Activated T-cell treated with anti-CD3 and anti-CD28 coated beads for 48 hours (primary cell): ENCODE measurements around the gene C10orf67.
"Not testable (repeated sequence)": the region's sequence is repeated elsewhere in the genome, so short reads cannot be mapped to it uniquely, and the experiment has no call there.

Source experiments
- DNase-seq: peaks from one replicate; pipeline ENCODE4 v3.0.0-alpha.2; 2020; ENCODE audit warnings: low read depth

The C10orf67 gene

GRCh38 chr10:23270531-23270930, 74.1 kb downstream of the C10orf67 start:
- no peak for DNase-seq

- DNase-seq = no peak
These were observed 81.0 kb downstream of the C10orf67 start for GRCh38 chr10:23263441-23264164.

GRCh38 chr10:23262928-23263327, 81.7 kb downstream of the C10orf67 start:
- no peak for DNase-seq

- no peak for DNase-seq
These were observed 86.1 kb downstream of the C10orf67 start for GRCh38 chr10:23258516-23258915.

GRCh38 chr10:23253780-23254179, 90.8 kb downstream of the C10orf67 start:
- no peak for DNase-seq

GRCh38 chr10:23252859-23253258, 91.7 kb downstream of the C10orf67 start:
- DNase-seq = not testable (repeated sequence)

- not testable (repeated sequence) for DNase-seq
These were observed 102.8 kb downstream of the C10orf67 start for GRCh38 chr10:23241779-23242178.

- DNase-seq = no peak
These were observed 106.6 kb downstream of the C10orf67 start for GRCh38 chr10:23238015-23238414.

GRCh38 chr10:23230582-23230981, 114.0 kb downstream of the C10orf67 start:
- no peak for DNase-seq

GRCh38 chr10:23217471-23217870, 127.1 kb downstream of the C10orf67 start:
- no peak for DNase-seq

- DNase-seq = no peak
These were observed 138.5 kb downstream of the C10orf67 start for GRCh38 chr10:23205972-23206642.

GRCh38 chr10:23204773-23205172, 139.8 kb downstream of the C10orf67 start:
- DNase-seq = no peak

GRCh38 chr10:23203369-23204325, 140.9 kb downstream of the C10orf67 start:
- DNase-seq = no peak

- no peak for DNase-seq
These were observed 141.8 kb downstream of the C10orf67 start for GRCh38 chr10:23202779-23203178.

- no peak for DNase-seq
These were observed 142.8 kb downstream of the C10orf67 start for GRCh38 chr10:23201837-23202236.

- DNase-seq = no peak
These were observed 143.5 kb downstream of the C10orf67 start for GRCh38 chr10:23200997-23201652.

GRCh38 chr10:23200586-23200985, 144.0 kb downstream of the C10orf67 start:
- no peak for DNase-seq

GRCh38 chr10:23199768-23200511, 144.7 kb downstream of the C10orf67 start:
- no peak for DNase-seq

GRCh38 chr10:23198940-23199767, 145.4 kb downstream of the C10orf67 start:
- DNase-seq = no peak

- DNase-seq = no peak
These were observed 146.0 kb downstream of the C10orf67 start for GRCh38 chr10:23198610-23198939.
